ENCODE results near the gene BMPER. TPM values are rescaled to one million over a fixed set of nuclear protein-coding genes. Genes with fewer than 3 reads are reported as not detected.

The BMPER gene
- polyA plus RNA-seq, 1 of the 3 experiments (the other 2 are of a cell fraction), result 20.0 TPM

DNA sequence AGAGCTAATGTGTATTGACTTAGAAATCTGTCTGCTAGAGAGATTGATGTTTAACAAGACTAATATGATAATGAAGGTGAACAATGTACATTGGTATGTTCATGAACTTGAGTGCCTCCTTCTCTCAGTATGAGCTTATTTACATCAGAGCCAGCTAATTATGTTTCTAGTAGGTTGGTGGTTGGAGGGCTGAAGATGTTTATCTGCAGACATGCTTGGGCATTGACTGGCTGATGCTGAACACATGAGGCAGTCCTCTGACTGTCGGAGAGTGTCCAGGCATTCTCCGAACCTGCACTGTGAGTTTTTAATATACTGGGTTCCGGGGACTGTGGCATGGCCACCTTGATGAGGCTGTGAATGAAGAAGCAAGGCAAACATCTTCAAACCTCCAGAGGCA, 47.5 kb downstream of the BMPER start:
- Histone ChIP-seq H4K20me1 (ENCODE audit: insufficient read depth) (no peaks in the 10 kb centered on the region), H3K9ac (no peak overlapping the region; the same call in 1 of the 2 replicates), H3K27me3 (ENCODE audit: insufficient read depth) (no peaks in the 10 kb centered on the region), H3K27ac (ENCODE audit: low read depth in 2 of 2, low read length in 1 of 2) (peak overlapping the region in 1 of 2 experiments; percentile 48; a peak in 2 of 4 replicates), H3F3A (replicated peaks; ENCODE audit: insufficient read depth) (no peaks in the 10 kb centered on the region), H3K9me3 (no peaks in the 10 kb centered on the region), H3K79me2 (ENCODE audit: insufficient read depth) (no peaks in the 10 kb centered on the region), H2AFZ (ENCODE audit: low read depth) (peak overlapping the region; percentile 72), H3K4me1 (ENCODE audit: control insufficient read depth in 1 of 2, insufficient read depth in 2 of 2, low read depth in 1 of 2, low read length in 1 of 2) (peaks cover 3 to 17% of the 10 kb centered on the region in 2 experiments), H3K4me2 (peak overlapping the region; percentile 61), H3K36me3 (replicated peaks in 1 of 2; ENCODE audit: control insufficient read depth in 1 of 2, insufficient read depth in 2 of 2, low read length in 1 of 2) (no peaks in the 10 kb centered on the region), H3K4me3 (ENCODE audit: low read depth in 2 of 2, low read length in 1 of 2) (no peak overlapping the region), H3K9me2 (no peaks in the 10 kb centered on the region)
- WGBS (ENCODE audit: low lambda C conversion rate), result 49% methylated on average over 3 of the region's 3 CpGs
- ChIA-PET CTCF (no interaction called here), POLR2A (no interaction called here)
- DNase-seq, result no peak
- TF ChIP-seq TCF12 (IDR thresholded peaks at IDR 0.05) (peak; percentile 18; the same call in 1 of the 2 replicates), MXI1 (IDR thresholded peaks at IDR 0.05; ENCODE audit: low read depth, low read length) (no peak), POLR2AphosphoS5 (IDR thresholded peaks at IDR 0.05; ENCODE audit: low read depth, low read length) (peak; percentile 45; the same call in 1 of the 2 replicates)
- TF ChIP-seq, protein P1, sequence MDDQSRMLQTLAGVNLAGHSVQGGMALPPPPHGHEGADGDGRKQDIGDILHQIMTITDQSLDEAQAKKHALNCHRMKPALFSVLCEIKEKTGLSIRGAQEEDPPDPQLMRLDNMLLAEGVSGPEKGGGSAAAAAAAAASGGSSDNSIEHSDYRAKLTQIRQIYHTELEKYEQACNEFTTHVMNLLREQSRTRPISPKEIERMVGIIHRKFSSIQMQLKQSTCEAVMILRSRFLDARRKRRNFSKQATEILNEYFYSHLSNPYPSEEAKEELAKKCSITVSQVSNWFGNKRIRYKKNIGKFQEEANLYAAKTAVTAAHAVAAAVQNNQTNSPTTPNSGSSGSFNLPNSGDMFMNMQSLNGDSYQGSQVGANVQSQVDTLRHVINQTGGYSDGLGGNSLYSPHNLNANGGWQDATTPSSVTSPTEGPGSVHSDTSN (IDR thresholded peaks at IDR 0.05), result peak; percentile 36

DNA sequence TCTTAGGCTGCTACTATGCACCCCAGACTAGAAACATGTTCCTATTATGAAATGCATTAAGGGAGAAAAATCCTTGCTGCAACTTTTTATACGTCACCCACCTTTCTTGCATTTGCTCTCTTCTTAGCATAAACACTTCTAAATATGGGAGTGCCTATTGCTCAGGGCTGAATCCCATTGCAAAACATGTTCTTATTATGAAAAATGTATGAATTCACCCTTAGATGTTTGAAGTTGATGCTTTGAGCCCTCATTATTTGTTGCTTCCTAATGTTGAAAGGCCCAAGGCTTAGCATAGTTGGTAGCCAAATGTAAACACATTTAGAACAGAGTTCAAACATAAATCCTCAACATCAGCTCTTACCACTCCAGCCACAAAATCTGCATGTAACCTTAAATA, 52.8 kb downstream of the BMPER start:
- H3K79me2 ChIP-seq (ENCODE audit: insufficient read depth), result no peaks in the 10 kb centered on the region
- no peak for DNase-seq
- H3K9ac ChIP-seq, result no peak overlapping the region
- H4K20me1 ChIP-seq (ENCODE audit: insufficient read depth), result no peaks in the 10 kb centered on the region
- POLR2A ChIA-PET, result no interaction called here
- no peak overlapping the region for H2AFZ ChIP-seq (ENCODE audit: low read depth)
- no peak for TF ChIP-seq RFX5 (IDR thresholded peaks at IDR 0.05; ENCODE audit: low read length)
- TF ChIP-seq, protein P2, sequence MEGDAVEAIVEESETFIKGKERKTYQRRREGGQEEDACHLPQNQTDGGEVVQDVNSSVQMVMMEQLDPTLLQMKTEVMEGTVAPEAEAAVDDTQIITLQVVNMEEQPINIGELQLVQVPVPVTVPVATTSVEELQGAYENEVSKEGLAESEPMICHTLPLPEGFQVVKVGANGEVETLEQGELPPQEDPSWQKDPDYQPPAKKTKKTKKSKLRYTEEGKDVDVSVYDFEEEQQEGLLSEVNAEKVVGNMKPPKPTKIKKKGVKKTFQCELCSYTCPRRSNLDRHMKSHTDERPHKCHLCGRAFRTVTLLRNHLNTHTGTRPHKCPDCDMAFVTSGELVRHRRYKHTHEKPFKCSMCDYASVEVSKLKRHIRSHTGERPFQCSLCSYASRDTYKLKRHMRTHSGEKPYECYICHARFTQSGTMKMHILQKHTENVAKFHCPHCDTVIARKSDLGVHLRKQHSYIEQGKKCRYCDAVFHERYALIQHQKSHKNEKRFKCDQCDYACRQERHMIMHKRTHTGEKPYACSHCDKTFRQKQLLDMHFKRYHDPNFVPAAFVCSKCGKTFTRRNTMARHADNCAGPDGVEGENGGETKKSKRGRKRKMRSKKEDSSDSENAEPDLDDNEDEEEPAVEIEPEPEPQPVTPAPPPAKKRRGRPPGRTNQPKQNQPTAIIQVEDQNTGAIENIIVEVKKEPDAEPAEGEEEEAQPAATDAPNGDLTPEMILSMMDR (IDR thresholded peaks at IDR 0.05), result no peak
- TF ChIP-seq SMC3 (IDR thresholded peaks at IDR 0.05; ENCODE audit: low read depth, low read length), result no peak
- TF ChIP-seq GABPA (IDR thresholded peaks at IDR 0.05; ENCODE audit: low read depth), result no peak
- TF ChIP-seq EP300 (IDR thresholded peaks at IDR 0.05; ENCODE audit: borderline replicate concordance in 1 of 2, low read depth in 1 of 2, low read length in 1 of 2), result no peak
- no peak for TF ChIP-seq NFIC (IDR thresholded peaks at IDR 0.05; ENCODE audit: borderline replicate concordance)
- no peak for TF ChIP-seq EZH2phosphoT487 (IDR thresholded peaks at IDR 0.05; ENCODE audit: borderline replicate concordance, low read depth)
- TF ChIP-seq FOXM1 (IDR thresholded peaks at IDR 0.05; ENCODE audit: low read depth), result no peak
- no peak for TF ChIP-seq JUND (IDR thresholded peaks at IDR 0.05)
- no peak for TF ChIP-seq RXRA (IDR thresholded peaks at IDR 0.05; ENCODE audit: borderline replicate concordance, low read depth)
- 97% methylated on average over 1 of the region's 1 CpG for WGBS (ENCODE audit: low lambda C conversion rate)
- no peak overlapping the region for H3K4me3 ChIP-seq (ENCODE audit: low read depth in 2 of 2, low read length in 1 of 2)
- H3K4me1 ChIP-seq (ENCODE audit: control insufficient read depth in 1 of 2, insufficient read depth in 2 of 2, low read depth in 1 of 2, low read length in 1 of 2), result peaks cover 0 to 3% of the 10 kb centered on the region in 2 experiments; a peak in 1 of 4 replicates
- H3K27me3 ChIP-seq (ENCODE audit: insufficient read depth), result no peaks in the 10 kb centered on the region
- CTCF ChIA-PET, result interaction anchor here (1.1 kb wide), 1 partner anchor 9 kb away, joined by 4 read pairs; no protein-coding TSS in a partner anchor
- no peaks in the 10 kb centered on the region for H3K9me2 ChIP-seq
- no peaks in the 10 kb centered on the region for H3K36me3 ChIP-seq (replicated peaks in 1 of 2; ENCODE audit: control insufficient read depth in 1 of 2, insufficient read depth in 2 of 2, low read length in 1 of 2)
- no peaks in the 10 kb centered on the region for H3K9me3 ChIP-seq
- H3F3A ChIP-seq (replicated peaks; ENCODE audit: insufficient read depth), result no peaks in the 10 kb centered on the region
- H3K27ac ChIP-seq (ENCODE audit: low read depth in 2 of 2, low read length in 1 of 2), result no peak overlapping the region
- H3K4me2 ChIP-seq, result no peak overlapping the region
